GM19099 (cell line): ENCODE data around the gene CCNA2.
A peak's percentile ranks its signal among the peaks of the same experiment; 100 is the strongest.

Experiments
- POLR2A ChIP-seq: IDR thresholded peaks from 3 replicates; pipeline ENCODE4 v1.6.1; 2011; ENCODE audit warnings: low read depth; ENCODE audit not compliant: insufficient read length; ENCODE audit errors: extremely low read depth

The CCNA2 gene

DNA sequence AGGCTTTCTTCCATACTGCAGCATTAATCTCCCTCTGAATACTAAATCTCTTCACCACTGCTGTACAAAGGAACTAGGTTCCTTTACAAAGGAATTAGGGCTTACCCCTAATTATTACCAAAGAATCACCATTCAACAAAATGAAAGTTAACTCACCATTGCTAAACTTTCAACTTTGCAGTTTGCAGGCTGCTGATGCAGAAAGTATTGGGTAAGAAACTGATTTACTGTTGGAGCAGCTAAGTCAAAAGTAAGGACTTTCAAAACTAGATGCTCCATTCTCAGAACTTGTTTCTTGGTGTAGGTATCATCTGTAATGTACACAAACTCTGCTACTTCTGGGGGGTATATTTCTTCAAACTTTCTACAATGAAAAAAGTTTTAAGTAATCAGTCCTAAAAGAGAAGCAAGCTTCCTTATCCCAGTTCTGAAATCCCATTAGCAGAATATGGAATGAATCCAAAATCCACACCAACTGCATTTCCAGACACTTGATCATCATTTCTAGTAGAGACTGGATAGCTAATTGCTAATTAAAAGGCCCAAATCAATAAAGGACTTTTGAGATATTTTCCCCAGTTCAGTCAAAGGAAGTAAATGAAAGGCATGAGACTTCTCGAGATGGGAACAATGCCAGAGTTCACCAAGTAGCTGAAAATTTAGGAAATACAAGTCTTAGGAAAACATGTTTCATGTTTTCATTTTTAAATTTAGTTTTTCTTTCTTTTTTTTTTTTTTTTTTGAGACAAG, 4.3 kb downstream of the CCNA2 start:
- TF ChIP-seq POLR2A: no peak

DNA sequence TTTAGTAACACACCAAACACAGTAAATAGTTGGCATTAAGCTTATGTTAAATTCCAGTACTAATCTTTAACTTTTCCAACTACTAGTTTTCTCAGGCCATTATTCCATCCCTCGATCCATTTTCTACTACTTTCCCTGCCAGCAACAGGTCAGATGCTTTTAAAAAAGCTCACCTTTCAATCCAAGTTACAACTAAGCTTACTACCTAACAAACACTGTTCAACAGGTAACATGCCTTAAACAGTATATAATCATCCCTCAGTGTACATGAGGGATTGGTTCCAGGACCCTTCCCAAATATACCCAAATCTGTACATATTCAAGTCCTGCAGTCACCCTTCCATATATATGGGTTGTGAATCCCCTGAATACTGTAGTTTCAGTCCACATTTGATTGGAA, 5.5 kb downstream of the CCNA2 start:
- no peak for TF ChIP-seq POLR2A

DNA sequence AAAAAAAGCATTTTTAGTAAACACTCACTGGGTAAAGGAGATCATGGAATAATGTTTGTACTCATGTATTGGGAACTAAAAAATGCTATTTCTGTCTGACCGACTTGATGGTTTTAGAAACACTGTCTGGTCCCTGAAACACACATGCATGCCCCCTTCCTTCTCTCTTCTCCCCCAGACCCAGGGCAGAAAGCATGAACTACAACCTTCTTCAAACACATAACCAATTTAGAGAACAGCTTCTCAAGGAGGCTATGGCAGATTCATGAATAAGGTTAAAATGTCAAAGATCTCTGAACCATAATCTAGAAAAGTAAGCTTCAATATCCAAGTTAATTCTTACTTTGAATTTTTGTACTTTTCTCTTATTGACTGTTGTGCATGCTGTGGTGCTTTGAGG, 6.0 kb downstream of the CCNA2 start:
- no peak for TF ChIP-seq POLR2A

GRCh38 chr4:121817006-121817405, 6.7 kb downstream of the CCNA2 start:
- no peak for TF ChIP-seq POLR2A

DNA sequence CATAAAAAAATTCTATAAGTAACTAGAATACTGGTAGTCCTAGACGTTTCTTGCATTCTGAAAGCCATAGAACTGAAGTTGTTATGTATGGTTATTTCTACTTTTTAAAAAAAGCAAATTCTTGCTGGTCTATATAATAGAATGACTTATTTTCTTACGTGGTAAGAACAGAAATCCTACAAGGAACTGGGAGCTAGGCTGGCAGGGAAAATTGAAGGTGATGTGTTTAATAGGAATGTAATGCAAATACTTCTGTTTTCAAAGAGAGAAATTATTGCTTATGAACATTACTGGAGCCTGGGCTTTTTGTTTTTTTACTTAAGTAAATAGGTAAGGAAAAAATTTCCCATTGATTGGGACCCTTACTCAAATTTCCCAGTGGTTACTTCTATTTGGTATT, 8.9 kb downstream of the CCNA2 start:
- no peak for TF ChIP-seq POLR2A

DNA sequence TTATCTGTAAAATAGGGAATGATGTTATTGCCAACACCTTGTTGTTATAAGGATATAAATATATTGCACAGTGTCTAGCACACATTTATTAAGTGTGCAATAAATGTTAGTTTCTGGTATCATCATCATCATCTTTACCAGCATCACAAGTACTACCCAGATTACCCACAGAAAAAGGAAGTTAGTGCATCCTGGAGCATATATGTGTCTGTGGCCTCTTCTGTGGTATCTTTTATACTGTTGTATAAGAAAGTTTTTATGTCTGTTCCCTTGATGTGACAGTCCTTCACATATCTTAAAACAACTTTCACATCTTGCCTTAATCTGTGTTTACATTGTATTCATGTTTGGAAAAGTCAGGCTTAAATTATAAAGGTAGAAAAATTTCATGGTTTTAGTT, 12.6 kb downstream of the CCNA2 start:
- no peak for TF ChIP-seq POLR2A

GRCh38 chr4:121806411-121806810, 17.3 kb downstream of the CCNA2 start:
- TF ChIP-seq POLR2A: no peak

DNA sequence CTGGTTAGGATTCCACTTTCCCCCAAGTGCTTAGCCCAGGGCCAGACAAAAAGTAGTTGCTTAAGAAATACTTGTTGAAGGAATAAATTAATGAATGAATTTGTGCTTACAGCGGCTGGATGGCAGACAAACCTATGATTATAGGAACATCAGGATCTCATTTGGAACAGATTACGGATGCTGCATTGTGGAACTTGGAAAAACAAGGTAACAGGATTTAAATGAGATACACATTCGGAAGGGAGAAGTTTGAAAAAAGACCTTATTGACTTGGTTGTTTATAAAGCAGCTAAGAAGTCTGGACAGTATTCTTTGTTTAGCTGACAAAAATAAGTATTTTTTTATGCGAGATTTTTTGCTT, 22.0 kb downstream of the CCNA2 start:
- no peak for TF ChIP-seq POLR2A

DNA sequence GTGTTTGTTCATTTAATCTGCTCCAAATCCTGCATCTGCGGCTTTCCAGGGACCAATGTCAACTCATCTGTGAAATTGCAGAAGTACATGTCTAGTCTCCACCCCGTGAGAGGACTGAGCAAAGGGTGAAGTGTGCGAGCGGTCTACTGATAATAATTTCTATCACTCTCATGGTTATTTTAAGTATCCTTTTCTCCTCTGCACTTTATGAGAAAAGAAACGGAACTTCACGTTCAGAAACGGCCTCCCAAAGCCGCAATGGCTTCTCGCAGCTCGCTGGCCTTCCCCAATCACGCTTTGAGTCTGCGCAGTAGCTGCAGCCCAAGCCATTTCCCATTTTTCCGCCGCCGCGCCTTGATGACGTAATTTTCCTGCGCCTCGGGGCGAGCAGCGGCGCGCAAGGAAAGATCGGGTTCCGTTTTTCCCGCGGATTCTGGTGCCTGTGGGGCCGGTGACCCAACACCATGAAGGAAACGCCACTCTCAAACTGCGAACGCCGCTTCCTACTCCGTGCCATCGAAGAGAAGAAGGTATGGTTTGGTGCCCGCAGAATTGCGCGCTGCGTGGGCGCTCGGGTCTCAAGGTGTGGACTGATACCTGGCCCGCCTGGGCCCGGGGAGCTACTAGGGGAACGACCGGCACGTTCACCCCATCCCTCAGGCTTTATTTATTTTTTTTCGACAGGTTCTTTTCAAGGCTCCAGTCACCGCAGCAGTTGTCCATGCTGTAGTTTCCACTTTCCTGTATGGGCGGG, 22.5 kb downstream of the CCNA2 start, which contains the start of gene EXOSC9:
Gene EXOSC9 (plus strand): TSS at position 363 of the 754 bp plus-strand sequence. CDS start 102 bp downstream, at position 465.
- peak; percentile 88 for TF ChIP-seq POLR2A

DNA sequence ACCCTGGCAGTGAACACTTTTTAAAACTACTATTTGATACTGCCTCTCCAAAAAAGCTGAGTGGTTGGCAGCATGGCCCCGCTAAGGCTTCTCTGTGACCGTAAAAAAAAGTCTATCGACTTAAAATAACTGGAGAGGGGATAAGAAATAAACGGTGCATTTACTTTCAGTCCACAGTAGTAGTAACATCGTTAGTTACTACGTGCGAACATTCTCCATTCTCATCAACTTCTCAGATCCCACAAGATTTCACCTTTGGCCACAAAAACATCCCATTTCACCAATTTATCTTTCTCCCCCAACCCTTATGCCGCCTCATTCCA, 23.1 kb downstream of the CCNA2 start:
- TF ChIP-seq POLR2A: no peak

GRCh38 chr4:121799867-121800501, 23.7 kb downstream of the CCNA2 start:
- no peak for TF ChIP-seq POLR2A

DNA sequence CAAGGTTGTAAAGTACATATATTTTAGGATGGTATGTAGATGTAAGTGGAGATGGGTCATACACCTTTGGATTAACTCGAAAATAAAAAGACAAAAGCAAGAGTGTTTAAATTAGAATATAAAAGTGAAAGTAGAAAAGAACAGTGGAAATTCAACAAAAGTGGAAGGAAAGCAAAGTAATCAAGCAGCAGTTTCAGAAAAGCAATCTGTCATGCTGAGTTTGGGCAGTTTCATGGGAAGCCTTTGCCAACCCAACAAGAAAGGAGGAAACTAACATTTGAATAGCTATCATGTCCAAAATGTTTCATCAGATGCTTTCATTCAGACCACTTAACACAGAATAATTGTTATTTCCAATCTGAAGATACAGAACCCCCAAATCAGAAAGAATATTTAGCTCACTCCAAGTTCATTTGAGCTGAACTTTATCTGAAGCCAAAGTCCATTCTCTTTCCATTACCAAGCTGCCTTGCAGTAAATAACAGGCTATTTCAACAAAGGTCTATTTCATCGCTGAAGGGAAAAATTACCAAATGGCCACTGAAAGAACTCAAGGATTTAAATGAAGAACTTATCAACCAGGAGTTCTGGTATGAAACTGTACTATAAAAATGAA, 24.4 kb downstream of the CCNA2 start:
- TF ChIP-seq POLR2A: no peak

GRCh38 chr4:121796283-121796682, 27.4 kb downstream of the CCNA2 start:
- no peak for TF ChIP-seq POLR2A

GRCh38 chr4:121794505-121795188, 29.0 kb downstream of the CCNA2 start:
- TF ChIP-seq POLR2A: no peak

GRCh38 chr4:121792966-121793365, 30.7 kb downstream of the CCNA2 start:
- TF ChIP-seq POLR2A: no peak
